NCI-H345 treated with DMSO at 0.1 percent for 48 hours (cell line): ENCODE results near the gene GPATCH8.

Experiments
- DNase-seq: peaks from one replicate; lab custom pipeline; 2025; ENCODE audit not compliant: unreplicated experiment; lab: John Stamatoyannopoulos, UW

The GPATCH8 gene

DNA sequence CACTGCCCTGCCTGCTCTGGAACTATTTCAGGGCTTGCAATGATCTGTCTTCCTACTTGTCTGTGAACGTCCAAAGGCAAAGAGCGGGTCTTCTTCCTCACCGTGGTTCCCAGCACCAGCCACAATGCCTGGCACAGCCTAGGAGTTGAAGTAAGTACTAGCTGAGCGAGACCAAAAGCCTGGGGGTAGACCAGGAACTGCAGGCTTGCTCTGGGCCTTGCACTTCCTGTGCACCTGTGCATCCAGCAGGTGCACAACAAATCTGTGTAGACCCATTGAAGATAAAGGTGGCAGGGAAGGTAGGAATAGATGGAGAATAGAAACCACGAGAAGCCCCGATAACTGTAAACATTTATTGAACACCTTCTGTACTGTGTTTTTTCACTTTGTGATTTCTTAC is 144.2 kb downstream of the GPATCH8 start:
- DNase-seq, result no peak

DNA sequence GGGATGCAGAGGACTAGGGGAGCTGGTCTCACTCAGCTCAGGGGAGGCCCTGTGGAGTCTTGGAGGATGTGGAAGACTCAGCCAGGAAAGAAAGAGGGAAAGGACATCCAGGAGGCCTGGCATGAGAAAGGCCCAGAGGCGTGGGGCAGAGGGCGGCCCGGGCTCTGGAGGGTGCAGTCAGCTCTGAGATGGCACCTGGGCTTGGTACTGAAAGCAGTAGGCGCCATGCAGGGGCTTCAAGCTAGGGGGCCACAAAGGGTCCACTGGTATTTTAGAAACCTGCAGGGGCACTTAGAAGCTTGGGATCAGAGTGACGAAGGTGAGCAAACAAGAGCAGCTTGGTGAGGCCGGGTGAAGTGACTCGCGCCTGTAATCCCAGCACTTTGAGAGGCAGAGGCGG is 145.1 kb downstream of the GPATCH8 start:
- no peak for DNase-seq

- no peak for DNase-seq
Measured at GRCh38 chr17:44356241-44356640, 147.0 kb downstream of the GPATCH8 start.

GRCh38 chr17:44355642-44356099 is 147.5 kb downstream of the GPATCH8 start:
- no peak for DNase-seq

- no peak for DNase-seq
Measured at GRCh38 chr17:44354582-44355561, 148.3 kb downstream of the GPATCH8 start.

DNA sequence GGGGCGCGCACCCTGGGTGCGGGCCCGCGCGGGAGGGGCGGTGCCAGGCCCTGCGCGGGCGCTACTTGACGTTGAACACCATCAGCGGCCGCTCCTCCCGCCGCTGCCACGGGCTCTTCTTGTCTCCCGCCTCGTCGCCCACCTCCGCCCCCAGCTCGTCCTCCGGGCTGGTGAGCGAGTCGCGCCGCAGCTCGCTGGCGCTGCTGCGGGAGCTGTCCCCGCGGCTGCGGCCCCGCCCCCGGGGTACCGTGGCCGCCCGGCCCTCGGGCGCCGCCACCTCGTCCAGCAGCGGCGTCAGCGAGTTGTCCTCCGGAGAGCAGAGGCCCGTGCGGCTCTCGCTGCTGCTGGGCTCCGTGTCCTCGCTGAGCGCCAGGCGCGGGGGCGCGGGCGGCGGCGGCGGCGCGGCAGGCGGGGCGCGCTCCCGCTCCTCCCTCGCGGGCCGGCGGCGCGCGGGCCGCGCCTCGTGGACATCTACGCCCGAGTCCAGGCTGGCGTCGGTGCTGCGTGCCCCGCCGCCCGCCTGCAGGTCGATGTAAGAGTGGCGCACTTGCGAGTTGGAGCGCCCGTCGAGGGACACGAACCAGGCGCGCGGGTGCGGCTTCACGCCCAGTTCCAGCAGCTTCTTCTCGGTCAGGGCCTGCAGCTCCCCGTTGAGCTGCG is 149.4 kb downstream of the GPATCH8 start:
- no peak for DNase-seq

DNA sequence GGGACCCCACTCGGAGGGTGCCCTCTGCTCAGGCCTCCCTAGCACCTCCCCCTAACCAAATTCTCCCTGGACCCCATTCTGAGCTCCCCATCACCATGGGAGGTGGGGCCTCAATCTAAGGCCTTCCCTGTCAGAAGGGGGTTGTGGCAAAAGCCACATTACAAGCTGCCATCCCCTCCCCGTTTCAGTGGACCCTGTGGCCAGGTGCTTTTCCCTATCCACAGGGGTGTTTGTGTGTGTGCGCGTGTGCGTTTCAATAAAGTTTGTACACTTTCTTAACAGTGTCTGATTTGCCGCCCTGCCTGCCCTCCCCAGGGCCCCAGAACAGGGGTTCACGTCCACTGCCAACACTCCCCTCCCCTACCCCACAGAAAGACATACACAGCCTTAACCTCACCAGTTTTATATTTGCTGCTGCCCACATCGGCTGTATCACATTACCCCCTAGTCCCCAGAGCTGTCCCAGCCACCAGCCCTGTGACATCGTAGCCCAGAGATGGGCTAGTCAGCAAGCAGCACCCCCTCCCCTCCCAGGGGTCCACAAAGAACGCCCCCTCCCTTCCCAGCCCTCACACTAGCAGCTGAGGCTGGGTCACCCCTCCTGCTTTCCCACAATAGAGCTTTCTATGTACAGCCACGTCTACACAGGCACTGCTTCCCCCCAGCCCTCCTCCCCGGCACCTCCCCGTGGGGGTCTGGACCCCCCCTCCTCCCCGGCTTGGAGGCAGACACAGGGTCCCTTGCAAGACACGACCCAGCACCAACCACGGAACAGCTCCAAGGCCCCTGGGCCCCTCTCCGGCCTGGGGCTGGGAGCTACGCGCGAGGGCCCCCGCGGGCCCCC is 150.2 kb downstream of the GPATCH8 start:
- DNase-seq, result no peak

DNA sequence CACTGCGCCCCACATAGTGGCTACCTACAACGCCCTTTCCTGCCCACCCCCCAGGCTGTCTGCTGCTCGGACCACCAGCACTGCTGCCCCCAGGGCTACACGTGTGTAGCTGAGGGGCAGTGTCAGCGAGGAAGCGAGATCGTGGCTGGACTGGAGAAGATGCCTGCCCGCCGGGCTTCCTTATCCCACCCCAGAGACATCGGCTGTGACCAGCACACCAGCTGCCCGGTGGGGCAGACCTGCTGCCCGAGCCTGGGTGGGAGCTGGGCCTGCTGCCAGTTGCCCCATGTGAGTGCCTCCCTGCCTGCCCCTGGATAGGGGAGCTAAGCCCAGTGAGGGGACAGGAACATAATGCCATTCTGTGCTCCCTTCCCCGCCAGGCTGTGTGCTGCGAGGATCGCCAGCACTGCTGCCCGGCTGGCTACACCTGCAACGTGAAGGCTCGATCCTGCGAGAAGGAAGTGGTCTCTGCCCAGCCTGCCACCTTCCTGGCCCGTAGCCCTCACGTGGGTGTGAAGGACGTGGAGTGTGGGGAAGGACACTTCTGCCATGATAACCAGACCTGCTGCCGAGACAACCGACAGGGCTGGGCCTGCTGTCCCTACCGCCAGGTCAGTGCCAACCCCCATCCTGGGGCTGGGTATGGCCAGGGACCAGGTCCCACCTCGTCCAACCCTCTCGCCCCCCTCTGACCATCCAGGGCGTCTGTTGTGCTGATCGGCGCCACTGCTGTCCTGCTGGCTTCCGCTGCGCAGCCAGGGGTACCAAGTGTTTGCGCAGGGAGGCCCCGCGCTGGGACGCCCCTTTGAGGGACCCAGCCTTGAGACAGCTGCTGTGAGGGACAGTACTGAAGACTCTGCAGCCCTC is 151.0 kb downstream of the GPATCH8 start:
- no peak for DNase-seq

DNA sequence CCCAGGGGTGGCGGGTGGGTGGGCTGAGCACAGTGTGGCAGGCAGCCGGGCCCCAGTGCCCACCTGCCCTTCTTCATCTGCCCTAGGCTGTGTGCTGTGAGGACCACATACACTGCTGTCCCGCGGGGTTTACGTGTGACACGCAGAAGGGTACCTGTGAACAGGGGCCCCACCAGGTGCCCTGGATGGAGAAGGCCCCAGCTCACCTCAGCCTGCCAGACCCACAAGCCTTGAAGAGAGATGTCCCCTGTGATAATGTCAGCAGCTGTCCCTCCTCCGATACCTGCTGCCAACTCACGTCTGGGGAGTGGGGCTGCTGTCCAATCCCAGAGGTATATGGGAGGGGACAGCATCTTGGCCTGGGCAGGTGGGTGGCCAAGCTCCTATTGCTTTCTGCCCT is 151.7 kb downstream of the GPATCH8 start:
- no peak for DNase-seq

DNA sequence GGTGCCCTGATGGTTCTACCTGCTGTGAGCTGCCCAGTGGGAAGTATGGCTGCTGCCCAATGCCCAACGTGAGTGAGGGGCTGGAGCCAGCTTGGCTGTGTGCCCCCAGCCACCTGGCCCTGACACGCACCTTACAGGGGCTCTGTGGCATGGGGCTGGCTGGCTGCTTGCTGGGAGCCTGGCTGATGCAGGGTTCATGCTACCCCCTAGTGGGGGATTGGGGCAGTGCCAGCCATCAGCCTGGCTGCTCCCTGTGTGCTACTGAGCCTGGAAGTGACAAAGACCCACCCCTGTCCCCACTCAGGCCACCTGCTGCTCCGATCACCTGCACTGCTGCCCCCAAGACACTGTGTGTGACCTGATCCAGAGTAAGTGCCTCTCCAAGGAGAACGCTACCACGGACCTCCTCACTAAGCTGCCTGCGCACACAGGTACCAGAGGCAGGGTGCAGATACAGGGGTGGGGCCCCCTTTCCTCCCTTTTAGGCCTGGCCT is 152.4 kb downstream of the GPATCH8 start:
- no peak for DNase-seq

DNA sequence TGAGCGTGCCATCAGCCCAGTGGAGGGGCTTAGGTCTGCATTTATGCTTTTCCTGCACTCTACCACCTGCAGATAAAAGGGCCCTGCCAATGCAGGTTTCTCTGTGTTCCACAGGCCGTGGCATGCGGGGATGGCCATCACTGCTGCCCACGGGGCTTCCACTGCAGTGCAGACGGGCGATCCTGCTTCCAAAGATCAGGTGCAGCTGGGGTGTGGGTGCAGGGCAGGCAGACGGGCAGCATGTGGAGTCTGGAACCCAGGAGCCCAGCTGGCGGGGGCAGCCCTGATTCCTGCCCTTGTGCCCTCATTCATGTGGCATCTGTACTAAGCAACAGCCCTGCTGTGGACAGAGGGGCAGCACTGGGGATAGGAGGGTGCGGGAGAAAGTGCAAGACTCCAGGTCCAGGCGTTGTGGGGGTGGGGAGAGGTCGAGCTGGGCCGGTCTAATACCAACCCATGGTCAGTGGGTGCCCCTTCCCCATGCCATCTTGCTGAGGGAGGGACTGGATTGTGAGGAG is 153.6 kb downstream of the GPATCH8 start:
- DNase-seq, result no peak

GRCh38 chr17:44348988-44349364 is 154.2 kb downstream of the GPATCH8 start:
- DNase-seq, result no peak

- DNase-seq, result no peak
Measured at GRCh38 chr17:44348234-44348987, 154.8 kb downstream of the GPATCH8 start.
